Head of caudate nucleus (tissue), 42 donors: ENCODE data around the gene NBEAL2.

Experiments used
- DNase-seq, 42 donors: peaks; one replicate each; pipeline versions ENCODE4 v3.0.0 to v3.0.0-alpha.2; 2020 to 2021; ENCODE audit warnings: mixed read lengths in 7 of 42
- intact Hi-C: fragments of 100-400 bp; cut with DNase I; formaldehyde crosslinking; loops from one replicate; pipeline ENCODE4 v1.15.0; 2022

NBEAL2 gene

DNA sequence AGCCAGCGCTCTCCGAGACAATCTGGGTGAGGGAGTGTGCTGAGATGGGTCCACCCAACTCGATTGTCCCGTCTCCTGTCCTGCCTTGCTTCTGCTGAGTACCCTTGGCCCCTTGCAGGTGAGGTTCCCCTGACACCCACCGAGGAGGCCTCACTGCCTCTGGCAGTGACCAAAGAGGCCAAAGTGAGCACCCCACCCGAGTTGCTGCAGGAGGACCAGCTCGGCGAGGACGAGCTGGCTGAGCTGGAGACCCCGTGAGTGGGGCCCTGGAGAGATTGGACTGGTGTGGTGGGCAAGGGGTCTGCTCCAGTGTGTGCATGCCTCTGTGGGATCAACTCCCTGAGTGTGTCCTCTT is 23.6 kb downstream of the NBEAL2 start:
- peak in 2 of 42 donors; percentile 3 to 7 for DNase-seq
- intact Hi-C loops, result loop anchor here (10.0 kb wide), 1 partner anchor 162 kb away; the partner anchor contains the start of gene SETD2

DNA sequence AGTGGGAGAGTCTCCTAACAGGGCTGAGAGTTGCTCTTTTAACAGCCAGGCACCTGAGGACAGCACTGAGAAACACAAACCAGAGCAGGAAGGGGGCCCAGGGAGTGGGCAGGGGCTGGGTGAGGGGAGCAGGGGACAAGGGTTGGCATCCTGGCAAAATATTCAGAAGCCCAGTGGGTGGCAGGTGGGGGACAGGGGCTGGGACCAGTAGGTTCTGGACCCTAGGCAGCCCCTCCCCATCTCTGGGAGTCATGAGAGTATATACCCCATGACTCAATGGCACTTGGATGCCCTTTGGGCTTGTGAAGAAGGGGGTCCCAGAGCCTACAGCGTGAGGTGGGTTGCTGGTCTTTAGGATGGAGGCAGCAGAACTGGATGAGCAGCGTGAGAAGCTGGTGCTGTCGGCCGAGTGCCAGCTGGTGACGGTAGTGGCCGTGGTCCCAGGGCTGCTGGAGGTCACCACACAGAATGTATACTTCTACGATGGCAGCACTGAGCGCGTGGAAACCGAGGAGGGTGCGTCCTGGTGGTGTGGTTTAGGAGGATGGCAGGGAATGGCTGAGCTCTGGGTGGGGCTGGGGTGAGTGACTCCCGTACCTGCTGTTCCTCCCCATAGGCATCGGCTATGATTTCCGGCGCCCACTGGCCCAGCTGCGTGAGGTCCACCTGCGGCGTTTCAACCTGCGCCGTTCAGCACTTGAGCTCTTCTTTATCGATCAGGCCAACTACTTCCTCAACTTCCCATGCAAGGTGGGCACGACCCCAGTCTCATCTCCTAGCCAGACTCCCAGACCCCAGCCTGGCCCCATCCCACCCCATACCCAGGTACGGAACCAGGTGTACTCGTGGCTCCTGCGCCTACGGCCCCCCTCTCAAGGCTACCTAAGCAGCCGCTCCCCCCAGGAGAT is 24.2 kb downstream of the NBEAL2 start:
- peak in 5 of 42 donors; percentile 1 to 31 (median 10) for DNase-seq
- intact Hi-C loops, result loop anchor here (10.0 kb wide), 1 partner anchor 161 kb away; the partner anchor contains the start of gene SETD2

DNA sequence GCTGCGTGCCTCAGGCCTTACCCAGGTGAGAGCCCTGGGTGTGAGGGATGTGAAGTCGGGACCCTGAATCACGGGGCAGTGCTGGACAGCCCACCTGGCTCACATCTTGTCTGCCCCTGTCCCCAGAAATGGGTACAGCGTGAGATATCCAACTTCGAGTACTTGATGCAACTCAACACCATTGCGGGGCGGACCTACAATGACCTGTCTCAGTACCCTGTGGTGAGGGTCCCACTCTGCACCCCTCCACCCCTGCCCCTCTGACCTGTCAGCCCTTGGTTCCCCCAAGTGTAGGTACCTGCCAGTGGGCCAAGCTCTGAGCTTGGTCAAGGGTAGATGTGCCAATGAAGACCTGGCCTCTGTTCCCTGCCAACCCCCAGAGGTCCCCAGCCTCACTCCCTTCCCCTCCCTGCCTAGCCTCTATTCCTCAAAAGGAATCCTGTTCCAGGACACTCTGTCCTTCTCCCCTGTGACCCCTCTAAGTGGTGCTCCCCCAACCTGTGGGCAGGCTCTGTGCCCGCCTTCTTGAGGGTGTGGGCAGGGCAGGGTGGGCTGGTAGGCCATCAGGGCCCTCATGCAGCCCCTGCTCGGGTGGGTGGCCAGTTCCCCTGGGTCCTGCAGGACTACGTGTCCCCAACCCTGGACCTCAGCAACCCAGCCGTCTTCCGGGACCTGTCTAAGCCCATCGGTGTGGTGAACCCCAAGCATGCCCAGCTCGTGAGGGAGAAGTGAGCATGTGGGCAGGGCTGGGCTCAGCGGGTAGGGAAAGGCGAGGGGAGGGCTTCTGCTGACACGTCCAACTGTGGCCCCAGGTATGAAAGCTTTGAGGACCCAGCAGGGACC is 25.1 kb downstream of the NBEAL2 start:
- DNase-seq, result peak in 5 of 42 donors; percentile 6 to 26 (median 24)
- intact Hi-C loops, result loop anchor here (10.0 kb wide), 1 partner anchor 160 kb away; the partner anchor contains the start of gene SETD2

DNA sequence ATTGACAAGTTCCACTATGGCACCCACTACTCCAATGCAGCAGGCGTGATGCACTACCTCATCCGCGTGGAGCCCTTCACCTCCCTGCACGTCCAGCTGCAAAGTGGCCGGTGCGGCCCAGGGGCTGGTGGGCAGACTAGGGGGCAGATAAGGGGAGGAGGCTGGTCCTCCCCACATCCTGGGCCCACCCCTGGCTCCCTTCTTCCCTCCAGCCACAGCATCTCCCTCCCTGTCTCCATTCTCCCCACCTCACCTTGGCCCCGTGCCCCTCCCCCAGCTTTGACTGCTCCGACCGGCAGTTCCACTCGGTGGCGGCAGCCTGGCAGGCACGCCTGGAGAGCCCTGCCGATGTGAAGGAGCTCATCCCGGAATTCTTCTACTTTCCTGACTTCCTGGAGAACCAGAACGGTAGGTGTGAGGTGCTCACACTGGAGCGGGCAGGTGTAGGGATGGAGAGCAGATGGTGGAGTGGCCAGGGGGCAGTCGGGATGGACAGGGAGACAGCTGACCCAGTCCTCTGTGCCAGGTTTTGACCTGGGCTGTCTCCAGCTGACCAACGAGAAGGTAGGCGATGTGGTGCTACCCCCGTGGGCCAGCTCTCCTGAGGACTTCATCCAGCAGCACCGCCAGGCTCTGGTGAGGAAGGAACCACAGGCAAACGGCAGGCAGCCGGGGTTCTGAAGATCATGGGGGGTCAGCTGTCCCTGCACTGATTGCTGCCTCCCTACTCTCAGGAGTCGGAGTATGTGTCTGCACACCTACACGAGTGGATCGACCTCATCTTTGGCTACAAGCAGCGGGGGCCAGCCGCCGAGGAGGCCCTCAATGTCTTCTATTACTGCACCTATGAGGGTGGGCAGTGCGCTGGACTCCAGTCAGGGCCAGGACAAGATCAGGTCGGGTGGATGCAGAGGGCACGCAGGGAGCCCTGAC is 26.0 kb downstream of the NBEAL2 start:
- intact Hi-C loops, result loop anchor here (10.0 kb wide), 1 partner anchor 159 kb away; the partner anchor contains the start of gene SETD2
- peak in 6 of 42 donors; percentile 3 to 24 (median 16) for DNase-seq

GRCh38 chr3:47006145-47006651 is 26.7 kb downstream of the NBEAL2 start:
- intact Hi-C loops, result loop anchor here (10.0 kb wide), 1 partner anchor 159 kb away; the partner anchor contains the start of gene SETD2
- DNase-seq, result peak in 1 of 42 donors; percentile 26

DNA sequence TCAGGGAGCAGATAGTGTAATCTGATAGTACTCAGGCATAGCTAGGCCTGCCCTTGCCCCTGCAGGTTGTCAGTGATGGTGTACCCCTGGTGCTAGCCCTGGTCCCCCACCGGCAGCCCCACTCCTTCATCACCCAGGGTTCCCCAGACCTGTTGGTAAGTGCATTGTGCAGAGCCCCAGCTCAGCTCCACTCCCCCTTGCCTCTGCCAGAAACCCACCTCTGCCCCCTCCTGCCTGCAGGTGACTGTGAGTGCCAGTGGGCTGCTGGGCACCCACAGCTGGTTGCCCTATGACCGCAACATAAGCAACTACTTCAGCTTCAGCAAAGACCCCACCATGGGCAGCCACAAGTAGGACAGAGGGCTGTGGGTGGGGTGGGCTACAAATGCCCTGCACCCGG is 27.5 kb downstream of the NBEAL2 start:
- peak in 4 of 42 donors; percentile 10 to 27 (median 14) for DNase-seq
- intact Hi-C loops, result loop anchor here (10.0 kb wide), 1 partner anchor 158 kb away; the partner anchor contains the start of gene SETD2

DNA sequence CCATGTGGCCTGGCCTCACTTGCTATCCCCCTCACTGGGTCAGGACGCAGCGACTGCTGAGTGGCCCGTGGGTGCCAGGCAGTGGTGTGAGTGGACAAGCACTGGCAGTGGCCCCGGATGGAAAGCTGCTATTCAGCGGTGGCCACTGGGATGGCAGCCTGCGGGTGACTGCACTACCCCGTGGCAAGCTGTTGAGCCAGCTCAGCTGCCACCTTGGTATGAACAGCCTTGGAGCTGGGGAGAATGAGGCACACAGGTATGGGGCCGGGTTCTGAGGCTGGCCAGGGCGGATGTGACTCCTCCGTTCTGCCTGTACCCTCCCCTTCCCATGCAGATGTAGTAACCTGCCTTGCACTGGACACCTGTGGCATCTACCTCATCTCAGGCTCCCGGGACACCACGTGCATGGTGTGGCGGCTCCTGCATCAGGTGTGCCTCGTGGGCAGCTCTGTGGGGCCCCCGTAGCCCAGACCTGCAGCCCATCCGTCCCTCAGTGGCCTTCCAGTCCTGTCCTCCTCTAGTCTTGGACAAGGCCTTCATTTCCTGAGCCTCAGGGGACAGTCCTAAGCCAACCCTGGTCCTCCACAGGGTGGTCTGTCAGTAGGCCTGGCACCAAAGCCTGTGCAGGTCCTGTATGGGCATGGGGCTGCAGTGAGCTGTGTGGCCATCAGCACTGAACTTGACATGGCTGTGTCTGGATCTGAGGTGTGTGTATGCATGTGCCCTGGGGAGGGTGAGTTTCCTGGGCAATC is 28.2 kb downstream of the NBEAL2 start:
- intact Hi-C loops, result loop anchor here (10.0 kb wide), 1 partner anchor 157 kb away; the partner anchor contains the start of gene SETD2

GRCh38 chr3:47008234-47008796 is 28.8 kb downstream of the NBEAL2 start:
- intact Hi-C loops, result loop anchor here (10.0 kb wide), 1 partner anchor 156 kb away; the partner anchor contains the start of gene SETD2
- peak in 4 of 42 donors; percentile 9 to 32 (median 19) for DNase-seq

More for the DNA sequence above, 28.2 kb downstream of the NBEAL2 start:
- peak in 7 of 42 donors; percentile 13 to 42 (median 27) for DNase-seq

GRCh38 chr3:47008851-47009224 is 29.4 kb downstream of the NBEAL2 start:
- intact Hi-C loops, result loop anchor here (10.0 kb wide), 1 partner anchor 156 kb away; the partner anchor contains the start of gene SETD2
- DNase-seq, result peak in 2 of 42 donors; percentile 26 to 33

DNA sequence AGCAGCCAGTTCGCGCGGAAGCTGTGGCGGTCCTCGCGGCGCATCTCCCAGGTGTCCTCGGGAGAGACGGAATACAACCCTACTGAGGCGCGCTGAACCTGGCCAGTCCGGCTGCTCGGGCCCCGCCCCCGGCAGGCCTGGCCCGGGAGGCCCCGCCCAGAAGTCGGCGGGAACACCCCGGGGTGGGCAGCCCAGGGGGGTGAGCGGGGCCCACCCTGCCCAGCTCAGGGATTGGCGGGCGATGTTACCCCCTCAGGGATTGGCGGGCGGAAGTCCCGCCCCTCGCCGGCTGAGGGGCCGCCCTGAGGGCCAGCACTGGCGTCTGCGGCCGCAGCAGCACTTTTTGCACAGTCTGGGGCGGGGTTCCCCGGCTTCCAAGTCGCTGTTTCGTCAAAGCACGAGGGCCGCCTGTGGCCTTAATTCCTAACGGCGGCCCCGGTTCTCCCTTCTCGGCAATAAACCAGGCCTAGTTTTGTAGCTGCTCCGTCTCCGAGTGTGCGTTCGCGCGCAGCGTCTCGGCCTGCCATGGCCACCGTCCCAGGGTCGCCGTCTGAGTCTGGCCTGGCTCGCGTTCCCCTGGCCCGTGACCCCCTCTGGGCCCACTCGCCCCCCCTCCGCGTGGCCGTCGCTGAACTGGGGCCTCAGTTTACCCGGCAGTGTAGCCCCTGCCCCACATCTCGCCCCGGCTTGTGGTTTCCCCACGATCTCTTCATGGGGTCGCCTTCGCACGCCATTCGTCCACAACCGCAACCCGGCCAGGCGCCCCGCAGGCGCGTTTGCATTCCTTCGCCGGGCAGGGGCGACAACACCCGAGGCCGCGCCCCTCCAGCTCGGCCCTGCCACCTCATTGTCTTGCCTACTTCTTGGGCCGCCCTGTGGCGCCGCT is 30.0 kb downstream of the NBEAL2 start:
- intact Hi-C loops, result loop anchor here (10.0 kb wide), 1 partner anchor 155 kb away; the partner anchor contains the start of gene SETD2
- peak; percentile 77 to 97 (median 92) for DNase-seq

DNA sequence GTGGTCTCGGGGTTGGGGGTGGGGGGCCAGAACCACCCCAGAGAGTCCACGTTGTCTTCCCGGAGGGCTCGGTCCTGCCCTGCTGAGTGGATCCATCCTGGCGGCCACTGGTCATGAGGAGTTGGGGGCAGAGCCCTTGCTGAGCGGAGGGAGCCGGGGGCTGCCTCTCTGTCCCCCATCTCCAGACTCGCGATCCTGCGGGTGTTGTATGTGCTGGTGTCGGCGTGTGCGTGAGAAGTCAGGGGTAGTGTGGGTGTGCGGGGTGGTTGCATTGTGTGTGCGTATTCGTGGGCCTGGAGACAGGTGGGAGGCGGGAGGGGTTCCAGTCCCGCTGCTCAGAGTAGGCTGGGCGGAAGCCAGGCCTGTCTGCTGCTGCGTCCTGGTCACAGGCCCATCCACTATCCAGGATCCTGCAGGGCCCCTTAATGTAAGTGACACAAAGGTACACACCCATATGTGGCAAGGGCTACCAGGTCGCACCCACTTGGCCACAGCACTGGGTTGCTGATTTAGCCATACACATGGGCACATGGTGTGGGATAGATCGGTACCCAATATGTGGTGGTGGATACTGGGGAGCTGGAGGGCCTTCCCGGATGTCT is 30.7 kb downstream of the NBEAL2 start:
- intact Hi-C loops, result no loop called here
- DNase-seq, result peak in 10 of 42 donors; percentile 13 to 49 (median 36)

- peak in 4 of 42 donors; percentile 10 to 32 (median 19) for DNase-seq
- intact Hi-C loops, result no loop called here
These were observed 31.4 kb downstream of the NBEAL2 start for GRCh38 chr3:47010910-47011309.

DNA sequence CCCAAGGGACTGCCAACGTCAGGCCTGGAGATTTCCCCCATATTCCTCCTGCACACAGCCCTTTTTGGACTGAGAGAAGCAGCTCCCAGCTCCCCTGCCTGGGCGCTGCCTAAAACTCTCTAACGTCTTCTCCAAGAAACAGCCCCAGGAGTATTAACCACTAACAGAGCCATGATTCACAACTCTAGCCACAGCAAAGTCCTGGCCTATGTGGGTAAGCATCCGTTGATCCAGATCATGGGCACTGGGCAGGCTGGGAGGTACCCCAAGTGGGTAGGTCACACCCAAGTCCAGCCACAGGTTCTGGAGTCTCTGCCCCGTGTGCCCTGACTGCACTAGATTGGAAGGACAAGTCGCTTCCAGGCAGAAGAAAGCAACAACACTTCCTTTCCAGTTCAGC is 31.9 kb downstream of the NBEAL2 start:
- intact Hi-C loops, result no loop called here
- no peak for DNase-seq

- intact Hi-C loops, result no loop called here
These were observed 33.1 kb downstream of the NBEAL2 start for GRCh38 chr3:47012342-47013230.

More at GRCh38 chr3:47012342-47013230, 33.1 kb downstream of the NBEAL2 start:
- peak in 2 of 42 donors; percentile 7 to 32 for DNase-seq
